Uterus (tissue), 2 donors: ENCODE data around the gene CDYL2.

ENCODE experiments used
- POLR2A ChIP-seq, 2 donors: fragments of 450-650 bp; IDR thresholded peaks; one replicate each; pipeline ENCODE4 v1.6.1; 2016; ENCODE audit warnings: antibody characterized with exemption in 2 of 2, mild to moderate bottlenecking in 1 of 2, moderate library complexity in 1 of 2
- TF ChIP-seq, protein P1 (sequence below), 4 experiments: fragments of 200-600 bp in 2 of 4; fragments of 450-650 bp in 2 of 4; sonication (generic) in 2 of 4; IDR thresholded peaks; one replicate each; pipeline ENCODE4 v1.5.1; 2016 to 2019; ENCODE audit warnings: antibody characterized with exemption in 4 of 4, mild to moderate bottlenecking in 2 of 4, moderate library complexity in 1 of 4

DNA sequence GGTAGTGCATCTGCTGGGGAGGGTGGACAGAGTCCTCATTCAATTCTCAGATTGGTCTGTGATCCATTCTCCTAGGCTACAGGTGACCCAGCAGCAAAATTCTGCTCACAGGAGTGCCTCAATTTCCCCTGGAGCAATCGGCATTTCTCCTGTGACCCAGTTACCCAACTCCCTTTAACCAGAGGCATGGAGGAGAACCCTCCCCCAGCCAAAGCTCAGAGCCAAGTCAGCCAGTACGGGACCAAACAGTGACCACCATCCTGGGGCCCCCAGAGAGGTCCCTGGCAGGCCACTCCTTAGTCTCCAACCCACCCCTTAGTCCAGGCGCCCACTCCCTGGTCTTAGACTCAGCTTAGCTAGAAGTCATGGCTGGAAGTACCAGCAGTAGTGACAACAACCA lies 188.0 kb downstream of the CDYL2 start:
- TF ChIP-seq, protein P1, sequence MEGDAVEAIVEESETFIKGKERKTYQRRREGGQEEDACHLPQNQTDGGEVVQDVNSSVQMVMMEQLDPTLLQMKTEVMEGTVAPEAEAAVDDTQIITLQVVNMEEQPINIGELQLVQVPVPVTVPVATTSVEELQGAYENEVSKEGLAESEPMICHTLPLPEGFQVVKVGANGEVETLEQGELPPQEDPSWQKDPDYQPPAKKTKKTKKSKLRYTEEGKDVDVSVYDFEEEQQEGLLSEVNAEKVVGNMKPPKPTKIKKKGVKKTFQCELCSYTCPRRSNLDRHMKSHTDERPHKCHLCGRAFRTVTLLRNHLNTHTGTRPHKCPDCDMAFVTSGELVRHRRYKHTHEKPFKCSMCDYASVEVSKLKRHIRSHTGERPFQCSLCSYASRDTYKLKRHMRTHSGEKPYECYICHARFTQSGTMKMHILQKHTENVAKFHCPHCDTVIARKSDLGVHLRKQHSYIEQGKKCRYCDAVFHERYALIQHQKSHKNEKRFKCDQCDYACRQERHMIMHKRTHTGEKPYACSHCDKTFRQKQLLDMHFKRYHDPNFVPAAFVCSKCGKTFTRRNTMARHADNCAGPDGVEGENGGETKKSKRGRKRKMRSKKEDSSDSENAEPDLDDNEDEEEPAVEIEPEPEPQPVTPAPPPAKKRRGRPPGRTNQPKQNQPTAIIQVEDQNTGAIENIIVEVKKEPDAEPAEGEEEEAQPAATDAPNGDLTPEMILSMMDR (IDR thresholded peaks at IDR 0.05): no peak
- no peak for TF ChIP-seq POLR2A (IDR thresholded peaks at IDR 0.05)
